ENCODE results near the gene CD300LF. TPM values are rescaled to one million over a fixed set of nuclear protein-coding genes. Genes with fewer than 3 reads are reported as not detected.

The CD300LF gene
- total and polyA plus RNA-seq, 10 of the 15 experiments (the other 5 are each of a cell fraction or from before 2014, with no cell fraction given), result 0.15 TPM; not detected in 9

DNA sequence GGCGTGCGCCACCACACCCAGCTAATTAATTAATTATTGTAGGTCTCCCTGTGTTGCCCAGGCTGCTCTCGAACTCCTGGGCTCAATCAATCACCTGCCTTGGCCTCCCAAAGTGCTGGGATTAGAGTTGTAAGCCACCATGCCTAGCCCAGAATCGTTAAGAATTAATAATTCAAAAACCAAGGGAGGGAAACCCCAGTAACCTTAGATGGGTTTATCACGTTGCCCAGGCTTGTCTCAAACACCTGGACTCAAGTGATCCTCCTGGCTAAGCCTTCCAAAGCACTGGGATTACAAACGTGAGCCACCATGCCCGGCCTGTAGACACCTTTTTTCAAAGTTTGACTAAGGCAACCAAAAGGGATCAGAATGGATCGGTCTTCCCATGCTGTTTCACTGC lies 21.6 kb downstream of the CD300LF start:
- no peak overlapping the region for H3K4me3 ChIP-seq
- H3K9me3 ChIP-seq (replicated peaks; ENCODE audit: control insufficient read depth, insufficient read depth, low read length), result no peaks in the 10 kb centered on the region
- no peak overlapping the region for H3K9ac ChIP-seq (ENCODE audit: control insufficient read depth, insufficient read depth, low read length)
- 50% methylated on average over 8 of the region's 8 CpGs for WGBS (ENCODE audit: insufficient coverage, insufficient replicate concordance, low lambda C conversion rate, missing lambda C conversion rate)
- no peak for ATAC-seq
- ChIA-PET SMC1A (ENCODE audit: uncharacterized antibody, unreplicated experiment) (interaction anchor here (3.6 to 5.9 kb wide), 2 partner anchors 34 to 46 kb away, joined by 14 to 39 read pairs; partner anchors contain the start of gene RAB37), RAD21 (ENCODE audit: unreplicated experiment) (interaction anchor here (1.2 kb wide), 1 partner anchor 34 kb away, joined by 4 read pairs; no protein-coding TSS in a partner anchor), CTCF (interaction anchor here (0.5 to 7.8 kb wide), 5 partner anchors 34 to 323 kb away, joined by 3 to 61 read pairs (median 3); partner anchors contain the start of genes GPR142 and RAB37), POLR2A (no interaction called here)
- H3K4me1 ChIP-seq (ENCODE audit: control insufficient read depth, insufficient read depth, low read length), result peaks cover 22% of the 10 kb centered on the region
- intact Hi-C loops (cut with micrococcal nuclease; ENCODE audit: unreplicated experiment), result no loop called here
- BruUV-seq (replicated peaks), result no TSS peak
- H3K36me3 ChIP-seq (ENCODE audit: control insufficient read depth in 2 of 2, insufficient read depth in 2 of 2, low read length in 1 of 2), result no peaks in the 10 kb centered on the region
- FAIRE-seq, result no peak
- no peak for DNase-seq (ENCODE audit: low read depth, low spot score)
- H4K20me1 ChIP-seq (ENCODE audit: control insufficient read depth, insufficient read depth), result no peaks in the 10 kb centered on the region
- H3K27ac ChIP-seq (ENCODE audit: control insufficient read depth, insufficient read depth), result no peak overlapping the region
- H3K27me3 ChIP-seq (replicated peaks in 1 of 2; ENCODE audit: control insufficient read depth in 2 of 2, insufficient read depth in 2 of 2, low read length in 1 of 2), result no peaks in the 10 kb centered on the region; a peak in 1 of 4 replicates
- TF ChIP-seq RCOR1 (conservative IDR thresholded peaks at IDR 0.05; ENCODE audit: low read depth, low read length) (no peak), WRNIP1 (IDR thresholded peaks at IDR 0.05; ENCODE audit: borderline replicate concordance, low read depth, low read length) (no peak), RUNX3 (IDR thresholded peaks at IDR 0.05; ENCODE audit: low read length) (no peak), SMAD1 (IDR thresholded peaks at IDR 0.05; ENCODE audit: low read depth, partially characterized antibody) (no peak), NFXL1 (IDR thresholded peaks at IDR 0.05; ENCODE audit: borderline replicate concordance) (no peak)
- no peak overlapping the region for H3K4me2 ChIP-seq (ENCODE audit: control insufficient read depth, insufficient read depth)
- in situ Hi-C loops (cut with MboI), result no loop called here
- no peaks in the 10 kb centered on the region for H3K79me2 ChIP-seq (ENCODE audit: control insufficient read depth, insufficient read depth, low read length)
- no peak overlapping the region for H2AFZ ChIP-seq (ENCODE audit: control insufficient read depth, low read depth, low read length)

DNA sequence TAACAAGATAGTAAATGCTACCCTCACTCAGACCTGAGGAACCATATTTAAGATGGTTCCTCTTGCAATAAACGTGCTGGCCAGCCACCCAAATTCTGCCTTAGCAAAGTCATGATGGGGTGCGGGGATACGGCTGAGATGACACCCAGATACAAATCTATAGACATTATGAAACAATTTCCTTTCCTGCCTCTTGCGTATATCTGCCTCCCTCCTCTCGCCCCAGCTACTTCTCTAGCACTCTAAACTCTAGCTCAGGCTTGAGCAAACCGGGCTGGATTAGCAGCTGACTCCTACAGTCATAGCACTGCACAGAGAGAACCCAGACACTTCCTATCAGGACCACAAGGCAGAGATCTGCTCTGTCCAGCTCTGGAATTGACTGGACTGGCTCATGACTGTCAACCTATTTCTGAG lies 22.3 kb downstream of the CD300LF start:
- Histone ChIP-seq H3K4me2 (ENCODE audit: control insufficient read depth, insufficient read depth) (no peak overlapping the region), H3K4me1 (ENCODE audit: control insufficient read depth, insufficient read depth, low read length) (peaks cover 21% of the 10 kb centered on the region), H3K27ac (ENCODE audit: control insufficient read depth, insufficient read depth) (no peak overlapping the region), H3K9ac (ENCODE audit: control insufficient read depth, insufficient read depth, low read length) (no peak overlapping the region), H3K4me3 (no peak overlapping the region), H3K9me3 (replicated peaks; ENCODE audit: control insufficient read depth, insufficient read depth, low read length) (no peaks in the 10 kb centered on the region), H3K79me2 (ENCODE audit: control insufficient read depth, insufficient read depth, low read length) (no peaks in the 10 kb centered on the region), H2AFZ (ENCODE audit: control insufficient read depth, low read depth, low read length) (no peak overlapping the region), H3K36me3 (ENCODE audit: control insufficient read depth in 2 of 2, insufficient read depth in 2 of 2, low read length in 1 of 2) (no peaks in the 10 kb centered on the region), H4K20me1 (ENCODE audit: control insufficient read depth, insufficient read depth) (no peaks in the 10 kb centered on the region), H3K27me3 (replicated peaks in 1 of 2; ENCODE audit: control insufficient read depth in 2 of 2, insufficient read depth in 2 of 2, low read length in 1 of 2) (no peaks in the 10 kb centered on the region; a peak in 1 of 4 replicates)
- no peak for ATAC-seq
- WGBS (ENCODE audit: insufficient coverage, insufficient replicate concordance, low lambda C conversion rate, missing lambda C conversion rate), result 70% methylated on average over 6 of the region's 6 CpGs
- no peak for DNase-seq (ENCODE audit: low read depth, low spot score)
- FAIRE-seq, result no peak
- intact Hi-C loops (cut with micrococcal nuclease; ENCODE audit: unreplicated experiment), result no loop called here
- SMC1A ChIA-PET (ENCODE audit: uncharacterized antibody, unreplicated experiment), result interaction anchor here (3.6 to 5.9 kb wide), 2 partner anchors 34 to 47 kb away, joined by 14 to 39 read pairs; partner anchors contain the start of gene RAB37
- RAD21 ChIA-PET (ENCODE audit: unreplicated experiment), result interaction anchor here (1.2 kb wide), 1 partner anchor 33 kb away, joined by 5 read pairs; no protein-coding TSS in a partner anchor
- in situ Hi-C loops (cut with MboI), result no loop called here
- BruUV-seq (replicated peaks), result no TSS peak
- CTCF ChIA-PET, result interaction anchor here (0.5 to 7.8 kb wide), 6 partner anchors 33 to 271 kb away, joined by 3 to 61 read pairs (median 4); partner anchors contain the start of gene RAB37
- POLR2A ChIA-PET, result no interaction called here
- TF ChIP-seq ATF3 (IDR thresholded peaks at IDR 0.05; ENCODE audit: borderline replicate concordance, extremely low read depth, low read depth, low read length), result no peak
- TF ChIP-seq POU2F2 (IDR thresholded peaks at IDR 0.05; ENCODE audit: borderline replicate concordance, low read depth, low read length), result no peak
- TF ChIP-seq HSF1 (IDR thresholded peaks at IDR 0.05; ENCODE audit: low read depth, low read length), result no peak
- TF ChIP-seq CEBPB (IDR thresholded peaks at IDR 0.05; ENCODE audit: borderline replicate concordance in 1 of 2, low read depth in 2 of 2, low read length in 2 of 2), result no peak
- TF ChIP-seq EED (IDR thresholded peaks at IDR 0.05; ENCODE audit: low read depth), result no peak
- TF ChIP-seq, protein P1, sequence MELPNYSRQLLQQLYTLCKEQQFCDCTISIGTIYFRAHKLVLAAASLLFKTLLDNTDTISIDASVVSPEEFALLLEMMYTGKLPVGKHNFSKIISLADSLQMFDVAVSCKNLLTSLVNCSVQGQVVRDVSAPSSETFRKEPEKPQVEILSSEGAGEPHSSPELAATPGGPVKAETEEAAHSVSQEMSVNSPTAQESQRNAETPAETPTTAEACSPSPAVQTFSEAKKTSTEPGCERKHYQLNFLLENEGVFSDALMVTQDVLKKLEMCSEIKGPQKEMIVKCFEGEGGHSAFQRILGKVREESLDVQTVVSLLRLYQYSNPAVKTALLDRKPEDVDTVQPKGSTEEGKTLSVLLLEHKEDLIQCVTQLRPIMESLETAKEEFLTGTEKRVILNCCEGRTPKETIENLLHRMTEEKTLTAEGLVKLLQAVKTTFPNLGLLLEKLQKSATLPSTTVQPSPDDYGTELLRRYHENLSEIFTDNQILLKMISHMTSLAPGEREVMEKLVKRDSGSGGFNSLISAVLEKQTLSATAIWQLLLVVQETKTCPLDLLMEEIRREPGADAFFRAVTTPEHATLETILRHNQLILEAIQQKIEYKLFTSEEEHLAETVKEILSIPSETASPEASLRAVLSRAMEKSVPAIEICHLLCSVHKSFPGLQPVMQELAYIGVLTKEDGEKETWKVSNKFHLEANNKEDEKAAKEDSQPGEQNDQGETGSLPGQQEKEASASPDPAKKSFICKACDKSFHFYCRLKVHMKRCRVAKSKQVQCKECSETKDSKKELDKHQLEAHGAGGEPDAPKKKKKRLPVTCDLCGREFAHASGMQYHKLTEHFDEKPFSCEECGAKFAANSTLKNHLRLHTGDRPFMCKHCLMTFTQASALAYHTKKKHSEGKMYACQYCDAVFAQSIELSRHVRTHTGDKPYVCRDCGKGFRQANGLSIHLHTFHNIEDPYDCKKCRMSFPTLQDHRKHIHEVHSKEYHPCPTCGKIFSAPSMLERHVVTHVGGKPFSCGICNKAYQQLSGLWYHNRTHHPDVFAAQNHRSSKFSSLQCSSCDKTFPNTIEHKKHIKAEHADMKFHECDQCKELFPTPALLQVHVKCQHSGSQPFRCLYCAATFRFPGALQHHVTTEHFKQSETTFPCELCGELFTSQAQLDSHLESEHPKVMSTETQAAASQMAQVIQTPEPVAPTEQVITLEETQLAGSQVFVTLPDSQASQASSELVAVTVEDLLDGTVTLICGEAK (IDR thresholded peaks at IDR 0.05; ENCODE audit: borderline replicate concordance), result no peak
